Skeletal muscle satellite cell (primary cell): ENCODE results near the gene MDK. TPM values are rescaled to one million over a fixed set of nuclear protein-coding genes. Genes with fewer than 3 reads are reported as not detected.

Experiments used
- H3K27me3 ChIP-seq: 2 replicates; pipeline ENCODE4 v1.7.0; 2013; ENCODE audit warnings: low read length; ENCODE audit not compliant: control insufficient read depth, insufficient read depth
- H3K36me3 ChIP-seq: 2 replicates; pipeline ENCODE4 v1.7.0; 2013; ENCODE audit warnings: mild to moderate bottlenecking, control low read depth, low read length; ENCODE audit not compliant: insufficient read depth
- H3K4me1 ChIP-seq: 2 replicates; pipeline ENCODE4 v1.7.0; 2013; ENCODE audit warnings: low read length; ENCODE audit not compliant: control insufficient read depth, insufficient read depth
- H3K4me2 ChIP-seq: 2 replicates; pipeline ENCODE4 v1.7.0; 2013; ENCODE audit warnings: mild to moderate bottlenecking, low read length
- H3K4me3 ChIP-seq: 2 replicates; pipeline ENCODE4 v1.7.0; 2013; ENCODE audit warnings: low read length
- H3K9ac ChIP-seq: 2 replicates; pipeline ENCODE4 v1.7.0; 2013; ENCODE audit warnings: mild to moderate bottlenecking, low read depth, low read length, moderate library complexity
- H3K9me3 ChIP-seq: replicated peaks from 2 replicates; pipeline ENCODE4 v1.7.0; 2013; ENCODE audit warnings: mild to moderate bottlenecking, control low read depth, low read length
- small RNA-seq: library from RNA; depleted of rRNA; stranded (forward); fragments of <200 nt; gene quantifications from one replicate; pipeline ENCODE3, GENCODE V24; 2012

The MDK gene

GRCh38 chr11:46420513-46420912, 39.0 kb downstream of the MDK start:
- H3K9me3 ChIP-seq, result no peaks in the 10 kb centered on the region
- H3K36me3 ChIP-seq, result peaks cover 17% of the 10 kb centered on the region
- no peaks in the 10 kb centered on the region for H3K27me3 ChIP-seq
- H3K4me2 ChIP-seq, result no peak overlapping the region
- H3K9ac ChIP-seq, result no peak overlapping the region
- no peak overlapping the region for H3K4me3 ChIP-seq
- no peaks in the 10 kb centered on the region for H3K4me1 ChIP-seq

- H3K9me3 ChIP-seq, result no peaks in the 10 kb centered on the region
- peaks cover 12% of the 10 kb centered on the region for H3K36me3 ChIP-seq
- H3K4me1 ChIP-seq, result no peaks in the 10 kb centered on the region
- H3K9ac ChIP-seq, result no peak overlapping the region
- no peak overlapping the region for H3K4me3 ChIP-seq
- H3K27me3 ChIP-seq, result no peaks in the 10 kb centered on the region
- no peak overlapping the region for H3K4me2 ChIP-seq
These were observed 39.9 kb downstream of the MDK start for GRCh38 chr11:46421257-46421880.

- no peak overlapping the region for H3K4me3 ChIP-seq
These were observed 41.1 kb downstream of the MDK start for GRCh38 chr11:46422588-46422987.

GRCh38 chr11:46426233-46426991, 44.9 kb downstream of the MDK start:
- Histone ChIP-seq H3K9ac (no peak overlapping the region), H3K4me2 (no peak overlapping the region), H3K27me3 (no peaks in the 10 kb centered on the region), H3K4me1 (no peaks in the 10 kb centered on the region), H3K4me3 (no peak overlapping the region), H3K9me3 (no peaks in the 10 kb centered on the region), H3K36me3 (peaks cover 28% of the 10 kb centered on the region)

More at GRCh38 chr11:46422588-46422987, 41.1 kb downstream of the MDK start:
- H3K27me3 ChIP-seq, result no peaks in the 10 kb centered on the region
- peaks cover 12% of the 10 kb centered on the region for H3K36me3 ChIP-seq
- H3K4me2 ChIP-seq, result no peak overlapping the region
- H3K9ac ChIP-seq, result no peak overlapping the region
- no peaks in the 10 kb centered on the region for H3K4me1 ChIP-seq
- H3K9me3 ChIP-seq, result no peaks in the 10 kb centered on the region

- H3K27me3 ChIP-seq, result no peaks in the 10 kb centered on the region
- H3K4me3 ChIP-seq, result no peak overlapping the region
- H3K9ac ChIP-seq, result no peak overlapping the region
- H3K4me1 ChIP-seq, result no peaks in the 10 kb centered on the region
- peaks cover 25% of the 10 kb centered on the region for H3K36me3 ChIP-seq
- no peaks in the 10 kb centered on the region for H3K9me3 ChIP-seq
- no peak overlapping the region for H3K4me2 ChIP-seq
These were observed 45.9 kb downstream of the MDK start for GRCh38 chr11:46427364-46427763.

- no peaks in the 10 kb centered on the region for H3K4me1 ChIP-seq
- H3K9ac ChIP-seq, result no peak overlapping the region
- peaks cover 23% of the 10 kb centered on the region for H3K36me3 ChIP-seq
- no peaks in the 10 kb centered on the region for H3K9me3 ChIP-seq
- no peak overlapping the region for H3K4me3 ChIP-seq
- H3K27me3 ChIP-seq, result no peaks in the 10 kb centered on the region
- no peak overlapping the region for H3K4me2 ChIP-seq
These were observed 48.2 kb downstream of the MDK start for GRCh38 chr11:46429717-46430116.

- Histone ChIP-seq H3K27me3 (no peaks in the 10 kb centered on the region), H3K4me1 (no peaks in the 10 kb centered on the region), H3K9me3 (no peaks in the 10 kb centered on the region), H3K4me3 (no peak overlapping the region), H3K4me2 (no peak overlapping the region), H3K9ac (no peak overlapping the region), H3K36me3 (peaks cover 23% of the 10 kb centered on the region)
These were observed 49.7 kb downstream of the MDK start for GRCh38 chr11:46431211-46431610.

Small RNA genes within 50 kb of the gene (small RNA-seq; reads per million reads assigned to genes)
- not detected for gene MIR4688
